ENCODE results near the gene FXR2.
A peak's percentile ranks its signal among the peaks of the same experiment; 100 is the strongest.

FXR2 gene

DNA sequence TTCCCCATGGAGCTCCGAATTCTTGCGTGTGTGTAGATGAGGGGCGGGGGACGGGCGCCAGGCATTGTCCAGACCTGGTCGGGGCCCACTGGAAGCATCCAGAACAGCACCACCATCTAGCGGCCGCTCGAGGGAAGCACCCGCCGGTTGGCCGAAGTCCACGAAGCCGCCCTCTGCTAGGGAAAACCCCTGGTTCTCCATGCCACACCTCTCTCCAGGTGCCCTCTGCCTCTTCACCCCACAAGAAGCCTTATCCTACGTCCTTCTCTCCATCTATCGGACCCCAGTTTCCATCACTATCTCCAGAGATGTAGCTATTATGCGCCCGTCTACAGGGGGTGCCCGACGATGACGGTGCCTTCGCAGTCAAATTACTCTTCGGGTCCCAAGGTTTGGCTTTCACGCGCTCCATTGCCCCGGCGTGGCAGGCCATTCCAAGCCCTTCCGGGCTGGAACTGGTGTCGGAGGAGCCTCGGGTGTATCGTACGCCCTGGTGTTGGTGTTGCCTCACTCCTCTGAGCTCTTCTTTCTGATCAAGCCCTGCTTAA lies 53.6 kb downstream of the FXR2 start:
- TF ChIP-seq, protein P1, sequence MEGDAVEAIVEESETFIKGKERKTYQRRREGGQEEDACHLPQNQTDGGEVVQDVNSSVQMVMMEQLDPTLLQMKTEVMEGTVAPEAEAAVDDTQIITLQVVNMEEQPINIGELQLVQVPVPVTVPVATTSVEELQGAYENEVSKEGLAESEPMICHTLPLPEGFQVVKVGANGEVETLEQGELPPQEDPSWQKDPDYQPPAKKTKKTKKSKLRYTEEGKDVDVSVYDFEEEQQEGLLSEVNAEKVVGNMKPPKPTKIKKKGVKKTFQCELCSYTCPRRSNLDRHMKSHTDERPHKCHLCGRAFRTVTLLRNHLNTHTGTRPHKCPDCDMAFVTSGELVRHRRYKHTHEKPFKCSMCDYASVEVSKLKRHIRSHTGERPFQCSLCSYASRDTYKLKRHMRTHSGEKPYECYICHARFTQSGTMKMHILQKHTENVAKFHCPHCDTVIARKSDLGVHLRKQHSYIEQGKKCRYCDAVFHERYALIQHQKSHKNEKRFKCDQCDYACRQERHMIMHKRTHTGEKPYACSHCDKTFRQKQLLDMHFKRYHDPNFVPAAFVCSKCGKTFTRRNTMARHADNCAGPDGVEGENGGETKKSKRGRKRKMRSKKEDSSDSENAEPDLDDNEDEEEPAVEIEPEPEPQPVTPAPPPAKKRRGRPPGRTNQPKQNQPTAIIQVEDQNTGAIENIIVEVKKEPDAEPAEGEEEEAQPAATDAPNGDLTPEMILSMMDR (conservative IDR thresholded peaks at IDR 0.05): peak; percentile 83
- H3K27ac ChIP-seq: peak overlapping the region; percentile 87

DNA sequence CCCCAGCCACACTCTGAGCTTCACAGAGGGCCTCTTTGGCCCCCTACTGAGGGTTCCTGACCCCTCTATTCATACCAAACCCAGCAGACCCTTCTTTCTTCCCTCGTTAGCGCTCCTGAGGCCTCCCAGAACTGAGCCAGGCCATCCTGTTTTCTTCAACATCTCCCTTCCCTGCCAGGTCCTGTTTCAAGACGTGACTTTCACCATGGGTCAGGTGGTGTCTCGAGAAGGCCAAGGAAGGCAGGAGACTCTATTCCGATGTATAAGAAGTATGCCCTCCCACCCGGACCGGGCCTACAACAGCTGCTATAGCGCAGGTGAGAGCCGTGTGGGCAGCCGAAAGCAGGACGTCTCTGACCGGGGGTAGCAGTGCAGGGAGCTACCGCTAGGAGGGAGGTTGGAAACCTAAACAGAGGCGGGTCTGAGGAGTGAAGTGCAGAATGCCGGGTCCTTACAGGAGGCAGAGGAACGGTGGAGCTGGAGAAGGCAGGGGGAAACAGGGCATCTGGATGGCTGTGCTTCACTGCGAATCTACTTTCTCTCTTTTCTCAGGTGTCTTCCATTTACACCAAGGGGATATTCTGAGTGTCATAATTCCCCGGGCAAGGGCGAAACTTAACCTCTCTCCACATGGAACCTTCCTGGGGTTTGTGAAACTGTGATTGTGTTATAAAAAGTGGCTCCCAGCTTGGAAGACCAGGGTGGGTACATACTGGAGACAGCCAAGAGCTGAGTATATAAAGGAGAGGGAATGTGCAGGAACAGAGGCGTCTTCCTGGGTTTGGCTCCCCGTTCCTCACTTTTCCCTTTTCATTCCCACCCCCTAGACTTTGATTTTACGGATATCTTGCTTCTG lies 54.3 kb downstream of the FXR2 start:
- TF ChIP-seq, protein P1 (conservative IDR thresholded peaks at IDR 0.05): no peak
- H3K27ac ChIP-seq: peak overlapping the region; percentile 87

DNA sequence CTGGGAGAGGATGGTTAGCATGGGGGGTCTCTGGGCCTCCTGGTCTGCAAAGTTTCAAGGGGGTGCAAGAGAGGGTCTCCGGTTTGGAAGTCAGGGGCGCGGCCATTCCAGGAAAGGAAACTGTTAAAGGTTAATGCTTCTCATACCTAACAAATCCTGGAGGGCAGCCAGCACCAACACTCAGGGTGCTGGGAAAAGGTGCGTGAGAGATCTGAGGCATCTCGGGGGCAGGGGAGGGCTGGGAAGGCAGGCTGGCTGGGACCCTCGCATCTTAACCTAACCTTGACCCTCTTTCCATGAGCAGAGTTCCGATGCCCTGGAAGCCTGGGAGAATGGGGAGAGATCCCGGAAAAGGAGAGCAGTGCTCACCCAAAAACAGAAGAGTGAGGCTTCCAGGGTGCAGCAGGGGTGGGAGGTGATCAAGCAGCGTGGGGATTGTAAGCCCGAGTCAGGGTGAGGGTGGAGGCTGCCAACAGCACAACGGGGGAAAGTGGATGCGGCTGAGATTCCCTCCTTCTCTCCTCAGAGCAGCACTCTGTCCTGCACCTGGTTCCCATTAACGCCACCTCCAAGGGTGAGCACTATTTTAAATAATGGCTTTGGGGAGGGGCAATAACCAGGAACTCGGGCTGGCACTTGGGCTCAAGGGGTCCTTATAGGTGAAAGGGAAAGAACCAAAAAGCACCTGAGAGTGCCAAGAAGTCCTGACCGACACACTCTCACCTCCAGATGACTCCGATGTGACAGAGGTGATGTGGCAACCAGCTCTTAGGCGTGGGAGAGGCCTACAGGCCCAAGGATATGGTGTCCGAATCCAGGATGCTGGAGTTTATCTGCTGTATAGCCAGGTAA lies 55.2 kb downstream of the FXR2 start:
- peak overlapping the region; percentile 87 for H3K27ac ChIP-seq
- TF ChIP-seq, protein P1 (conservative IDR thresholded peaks at IDR 0.05): no peak

DNA sequence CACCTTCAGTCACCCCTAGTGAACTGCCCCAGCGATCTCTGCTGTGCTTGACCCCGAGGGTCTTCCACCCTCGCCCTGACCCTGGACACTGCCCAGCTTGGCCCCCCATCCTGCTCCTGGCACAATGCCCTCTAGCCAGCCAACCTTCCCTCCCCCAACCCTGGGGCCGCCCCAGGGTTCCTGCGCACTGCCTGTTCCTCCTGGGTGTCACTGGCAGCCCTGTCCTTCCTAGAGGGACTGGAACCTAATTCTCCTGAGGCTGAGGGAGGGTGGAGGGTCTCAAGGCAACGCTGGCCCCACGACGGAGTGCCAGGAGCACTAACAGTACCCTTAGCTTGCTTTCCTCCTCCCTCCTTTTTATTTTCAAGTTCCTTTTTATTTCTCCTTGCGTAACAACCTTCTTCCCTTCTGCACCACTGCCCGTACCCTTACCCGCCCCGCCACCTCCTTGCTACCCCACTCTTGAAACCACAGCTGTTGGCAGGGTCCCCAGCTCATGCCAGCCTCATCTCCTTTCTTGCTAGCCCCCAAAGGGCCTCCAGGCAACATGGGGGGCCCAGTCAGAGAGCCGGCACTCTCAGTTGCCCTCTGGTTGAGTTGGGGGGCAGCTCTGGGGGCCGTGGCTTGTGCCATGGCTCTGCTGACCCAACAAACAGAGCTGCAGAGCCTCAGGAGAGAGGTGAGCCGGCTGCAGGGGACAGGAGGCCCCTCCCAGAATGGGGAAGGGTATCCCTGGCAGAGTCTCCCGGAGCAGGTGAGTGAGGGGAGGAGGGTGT lies 56.0 kb downstream of the FXR2 start, which contains the start of gene TNFSF13:
Gene TNFSF13, plus strand, starts transcription at position 207 of the 776 bp plus-strand sequence. Its CDS starts 290 bp downstream, at position 497.
- peak within 1 kb of the TSS; percentile 87 for H3K27ac ChIP-seq
- TF ChIP-seq, protein P1 (conservative IDR thresholded peaks at IDR 0.05): no peak

DNA sequence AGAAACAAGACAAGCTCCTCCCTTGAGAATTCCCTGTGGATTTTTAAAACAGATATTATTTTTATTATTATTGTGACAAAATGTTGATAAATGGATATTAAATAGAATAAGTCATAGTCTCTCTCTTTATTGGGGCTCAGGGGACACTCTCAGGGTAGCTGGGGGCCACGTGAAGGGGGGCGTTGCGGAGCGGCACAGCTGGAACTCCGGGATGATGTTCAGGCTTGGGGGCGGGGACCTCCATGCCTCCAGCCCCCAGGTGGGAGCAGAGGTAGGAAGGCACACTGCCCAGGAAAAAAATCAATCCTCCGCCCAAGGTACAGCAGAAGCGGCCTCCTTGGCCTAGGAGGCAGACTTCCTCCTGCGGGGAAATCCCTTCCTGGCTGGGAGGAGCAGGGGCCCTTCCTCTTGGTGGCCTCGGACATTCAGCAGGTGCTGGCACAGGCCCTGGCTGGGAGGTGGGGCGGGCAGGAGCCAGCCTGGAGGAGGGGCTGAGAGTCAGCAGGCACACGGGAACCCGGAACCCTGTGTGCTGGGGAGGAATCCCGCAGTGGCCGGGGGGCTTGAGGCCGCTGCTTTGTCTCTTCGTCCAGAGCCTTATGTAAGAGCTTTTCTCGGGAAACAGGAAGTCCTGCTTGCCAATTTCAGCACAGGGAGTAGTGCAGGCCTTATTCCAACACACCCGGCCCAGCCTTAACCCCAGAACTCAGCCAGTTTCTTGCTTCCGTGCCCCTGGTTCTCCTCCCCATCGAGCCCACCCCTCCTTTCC lies 56.7 kb downstream of the FXR2 start:
- H3K27ac ChIP-seq: peak overlapping the region; percentile 87

DNA sequence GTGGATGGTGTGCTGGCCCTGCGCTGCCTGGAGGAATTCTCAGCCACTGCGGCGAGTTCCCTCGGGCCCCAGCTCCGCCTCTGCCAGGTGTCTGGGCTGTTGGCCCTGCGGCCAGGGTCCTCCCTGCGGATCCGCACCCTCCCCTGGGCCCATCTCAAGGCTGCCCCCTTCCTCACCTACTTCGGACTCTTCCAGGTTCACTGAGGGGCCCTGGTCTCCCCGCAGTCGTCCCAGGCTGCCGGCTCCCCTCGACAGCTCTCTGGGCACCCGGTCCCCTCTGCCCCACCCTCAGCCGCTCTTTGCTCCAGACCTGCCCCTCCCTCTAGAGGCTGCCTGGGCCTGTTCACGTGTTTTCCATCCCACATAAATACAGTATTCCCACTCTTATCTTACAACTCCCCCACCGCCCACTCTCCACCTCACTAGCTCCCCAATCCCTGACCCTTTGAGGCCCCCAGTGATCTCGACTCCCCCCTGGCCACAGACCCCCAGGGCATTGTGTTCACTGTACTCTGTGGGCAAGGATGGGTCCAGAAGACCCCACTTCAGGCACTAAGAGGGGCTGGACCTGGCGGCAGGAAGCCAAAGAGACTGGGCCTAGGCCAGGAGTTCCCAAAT lies 57.4 kb downstream of the FXR2 start:
- H3K27ac ChIP-seq: peak overlapping the region; percentile 87
- TF ChIP-seq, protein P1 (conservative IDR thresholded peaks at IDR 0.05): no peak

More for the DNA sequence above, 56.7 kb downstream of the FXR2 start:
- TF ChIP-seq, protein P1 (conservative IDR thresholded peaks at IDR 0.05): no peak

Measured in VCaP (cell line).